Activated naive CD4-positive, alpha-beta T cell treated with anti-CD3 and anti-CD28 coated beads, Interleukin-2, amount 10 ng/mL, durations not matched to agents 7 days and 5 days (primary cell): Measurements from ENCODE around the gene IFIT1.
"Not testable (repeated sequence)": the region's sequence is repeated elsewhere in the genome, so short reads cannot be mapped to it uniquely, and the experiment has no call there.

ENCODE experiments used
- CTCF ChIA-PET: fragments of 350-600 bp; sonication (Branson Sonifier 250); formaldehyde crosslinking; loops from one replicate; lab custom pipeline; 2021; ENCODE audit warnings: antibody characterized with exemption; lab: Charles Lee
- DNase-seq: peaks from one replicate; pipeline ENCODE4 v3.0.0-alpha.2; 2020
- H3K27ac Mint-ChIP-seq: one replicate; pipeline ENCODE4 v1.8.0; 2021; ENCODE audit warnings: mild to moderate bottlenecking, moderate library complexity, mixed read lengths
- H3K27me3 Mint-ChIP-seq: one replicate; pipeline ENCODE4 v1.8.0; 2021; ENCODE audit warnings: mild to moderate bottlenecking, mixed read lengths
- H3K36me3 Mint-ChIP-seq: one replicate; pipeline ENCODE4 v1.8.0; 2021; ENCODE audit warnings: mixed read lengths
- H3K4me1 Mint-ChIP-seq: one replicate; pipeline ENCODE4 v1.8.0; 2021; ENCODE audit warnings: mixed read lengths
- H3K4me3 Mint-ChIP-seq: one replicate; pipeline ENCODE4 v1.8.0; 2021; ENCODE audit warnings: mild to moderate bottlenecking, moderate library complexity, mixed read lengths
- H3K9me3 Mint-ChIP-seq: one replicate; pipeline ENCODE4 v1.8.0; 2021; ENCODE audit warnings: mixed read lengths

The IFIT1 gene

DNA sequence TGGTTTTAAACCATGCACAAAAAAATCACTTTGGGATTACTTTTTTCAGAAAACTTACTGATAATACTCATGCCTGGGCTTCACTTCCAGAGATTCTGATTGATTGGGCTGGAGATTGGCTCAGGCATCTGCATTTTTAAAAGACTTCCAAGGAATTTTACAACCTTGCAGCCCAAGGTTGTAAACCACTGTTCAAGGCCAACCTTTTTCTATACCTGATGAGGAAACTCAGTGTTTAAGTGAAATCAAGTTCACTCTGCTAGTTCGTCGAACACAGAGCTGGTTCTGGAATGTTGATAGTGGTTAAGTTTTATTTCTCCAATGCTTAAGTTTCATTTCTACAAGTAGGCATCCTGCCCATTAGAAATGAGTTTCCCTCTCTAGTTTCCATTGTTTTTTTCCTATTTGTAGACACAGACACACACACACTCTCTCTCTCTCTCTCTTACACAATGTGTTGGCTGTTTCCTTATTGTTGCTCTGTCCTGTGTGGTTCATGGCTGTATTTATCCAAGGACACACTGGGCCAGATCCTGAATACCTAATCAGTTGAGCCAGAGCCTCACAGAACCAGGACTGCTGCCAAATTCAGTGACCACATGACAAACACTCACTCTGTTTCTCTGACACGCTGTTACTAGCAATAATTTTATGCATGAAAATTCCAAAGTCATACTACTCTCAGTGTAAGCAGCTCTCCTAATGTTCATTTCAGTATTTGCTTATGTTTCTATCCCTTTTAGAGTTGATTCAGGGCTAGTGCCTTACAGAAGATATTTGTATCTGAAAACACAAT is 18.3 kb upstream of the IFIT1 start:
- no peaks in the 10 kb centered on the region for H3K36me3 Mint-ChIP-seq
- H3K27me3 Mint-ChIP-seq = peaks cover 13% of the 10 kb centered on the region
- H3K27ac Mint-ChIP-seq = no peak overlapping the region
- H3K9me3 Mint-ChIP-seq = no peaks in the 10 kb centered on the region
- CTCF ChIA-PET = no interaction called here
- H3K4me1 Mint-ChIP-seq = no peaks in the 10 kb centered on the region
- no peak for DNase-seq
- no peak overlapping the region for H3K4me3 Mint-ChIP-seq

DNA sequence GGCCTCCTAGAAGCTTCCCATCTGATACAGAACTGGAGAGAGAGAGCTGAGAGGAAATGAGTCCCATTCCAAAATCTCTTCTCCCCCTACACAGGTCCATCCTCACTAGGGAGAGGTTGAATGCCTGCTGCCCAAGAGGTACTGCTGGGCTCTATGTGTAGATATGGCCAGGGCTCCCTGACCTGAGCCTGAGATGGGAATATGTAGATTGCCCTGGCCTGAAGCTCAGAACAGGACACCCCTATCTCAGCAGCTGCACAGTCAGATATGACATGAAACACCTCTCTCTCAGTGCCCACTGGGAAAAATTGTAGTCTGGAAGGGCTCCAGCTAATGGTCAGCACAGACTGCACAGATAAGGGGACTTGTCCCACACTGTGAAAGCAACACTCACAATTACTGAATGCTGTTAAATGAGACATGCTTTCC is 17.7 kb upstream of the IFIT1 start:
- no peaks in the 10 kb centered on the region for H3K9me3 Mint-ChIP-seq
- DNase-seq = no peak
- H3K36me3 Mint-ChIP-seq = no peaks in the 10 kb centered on the region
- peaks cover 13% of the 10 kb centered on the region for H3K27me3 Mint-ChIP-seq
- H3K4me1 Mint-ChIP-seq = no peaks in the 10 kb centered on the region
- no peak overlapping the region for H3K4me3 Mint-ChIP-seq
- CTCF ChIA-PET = no interaction called here
- no peak overlapping the region for H3K27ac Mint-ChIP-seq

DNA sequence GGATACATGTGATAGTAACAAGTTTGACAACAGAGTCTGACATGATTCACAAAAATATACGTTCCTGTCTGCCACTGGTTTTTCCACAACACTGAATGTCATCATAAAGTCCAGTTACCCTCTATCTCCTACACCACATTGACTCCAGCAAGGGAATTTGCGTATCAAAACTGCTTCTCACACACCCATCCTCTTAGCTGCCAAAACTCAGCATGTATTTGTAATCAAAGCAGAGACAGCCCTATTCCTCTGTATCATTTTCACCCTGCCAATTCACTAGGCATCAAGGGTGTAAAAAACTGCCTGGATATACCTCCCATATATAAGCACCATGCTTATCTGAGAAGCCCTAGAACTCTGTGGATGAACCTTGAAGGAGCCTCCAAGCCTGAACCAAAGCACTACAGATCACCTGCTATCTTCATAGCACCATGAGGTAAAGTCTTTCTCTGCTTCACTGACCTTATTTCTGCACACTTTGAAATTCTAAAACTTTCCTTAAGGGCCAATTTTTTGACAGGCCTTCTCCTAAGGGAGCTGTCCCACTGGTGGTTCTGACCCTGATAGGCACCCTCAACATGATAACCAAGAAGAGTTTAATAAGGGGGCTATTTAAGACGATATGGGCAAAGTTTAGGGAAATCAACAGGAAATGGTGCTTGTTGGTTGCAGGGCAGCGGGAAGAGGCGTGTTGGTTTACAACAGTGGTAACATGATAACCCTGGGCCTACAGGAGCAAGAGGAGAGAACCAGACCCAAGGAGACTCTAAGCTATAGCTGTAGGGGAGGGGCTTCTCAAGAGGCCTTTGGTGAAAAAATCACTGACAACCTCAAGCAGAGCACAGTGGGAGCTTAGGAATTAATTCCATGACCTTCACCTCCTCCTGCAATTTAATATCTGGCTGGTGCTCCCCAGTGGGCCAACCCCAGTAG is 14.5 kb upstream of the IFIT1 start, which contains the start of gene IFIT1B:
Gene IFIT1B (plus strand): TSS at position 352 of the 933 bp plus-strand sequence. CDS start 80 bp downstream, at position 432.
- H3K27me3 Mint-ChIP-seq = peaks cover 14% of the 10 kb centered on the region
- CTCF ChIA-PET = interaction anchor here (0.9 to 1.3 kb wide), 2 partner anchors 9 to 11 kb away, joined by 3 to 4 read pairs; no protein-coding TSS in a partner anchor
- H3K27ac Mint-ChIP-seq = no peak within 1 kb of the TSS
- H3K9me3 Mint-ChIP-seq = no peaks in the 10 kb centered on the region
- no peaks in the 10 kb centered on the region for H3K4me1 Mint-ChIP-seq
- H3K4me3 Mint-ChIP-seq = no peak within 1 kb of the TSS
- H3K36me3 Mint-ChIP-seq = no peaks in the 10 kb centered on the region
- DNase-seq = no peak

DNA sequence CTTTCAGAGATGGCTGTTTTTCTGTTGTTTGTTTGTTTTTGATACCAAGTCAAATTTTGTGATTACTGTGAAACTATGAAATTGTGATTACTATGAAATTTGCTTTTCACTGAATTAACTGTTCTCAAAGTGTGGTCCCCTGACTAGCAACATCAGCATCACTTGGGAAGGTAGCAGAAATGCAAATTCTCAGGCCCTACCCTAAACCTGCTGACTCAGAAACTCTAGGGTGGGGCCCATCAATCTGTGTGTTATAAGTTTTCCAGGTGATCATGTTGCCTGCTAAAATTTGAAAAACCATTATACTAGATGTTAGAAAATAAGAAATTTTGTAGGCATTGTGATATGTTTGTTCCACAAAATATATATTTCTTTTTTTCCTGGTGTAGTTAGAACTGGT is 13.3 kb upstream of the IFIT1 start:
- no peak overlapping the region for H3K27ac Mint-ChIP-seq
- CTCF ChIA-PET = interaction anchor here (0.9 kb wide), 1 partner anchor 10 kb away, joined by 4 read pairs; no protein-coding TSS in a partner anchor

DNA sequence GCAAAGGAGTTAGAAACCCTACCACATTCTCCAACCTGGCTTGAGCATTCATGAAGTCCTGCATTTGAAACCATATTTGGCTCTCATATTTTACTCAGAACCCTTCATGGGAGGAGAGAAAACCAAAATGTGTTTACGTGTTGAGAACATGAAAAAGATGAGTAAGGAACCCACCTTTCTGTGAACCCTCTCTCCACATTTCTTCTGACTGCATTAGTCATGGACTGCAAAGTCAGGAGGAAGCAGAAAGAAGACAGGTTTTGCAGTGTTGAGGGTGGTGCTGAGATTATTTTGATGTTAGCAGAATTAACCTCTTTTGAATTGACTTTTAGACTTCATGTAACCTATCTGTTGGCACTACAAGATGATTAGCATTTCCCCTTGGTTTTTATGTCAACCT is 9.7 kb upstream of the IFIT1 start:
- no peaks in the 10 kb centered on the region for H3K4me1 Mint-ChIP-seq
- no peaks in the 10 kb centered on the region for H3K36me3 Mint-ChIP-seq
- no peak overlapping the region for H3K27ac Mint-ChIP-seq
- no peak overlapping the region for H3K4me3 Mint-ChIP-seq
- H3K9me3 Mint-ChIP-seq = no peaks in the 10 kb centered on the region
- CTCF ChIA-PET = no interaction called here
- no peak for DNase-seq
- peaks cover 30% of the 10 kb centered on the region for H3K27me3 Mint-ChIP-seq

More for the DNA sequence above, 13.3 kb upstream of the IFIT1 start:
- Mint-ChIP-seq H3K4me1 (no peaks in the 10 kb centered on the region), H3K4me3 (no peak overlapping the region), H3K27me3 (peaks cover 25% of the 10 kb centered on the region), H3K36me3 (no peaks in the 10 kb centered on the region), H3K9me3 (no peaks in the 10 kb centered on the region)
- DNase-seq = no peak

DNA sequence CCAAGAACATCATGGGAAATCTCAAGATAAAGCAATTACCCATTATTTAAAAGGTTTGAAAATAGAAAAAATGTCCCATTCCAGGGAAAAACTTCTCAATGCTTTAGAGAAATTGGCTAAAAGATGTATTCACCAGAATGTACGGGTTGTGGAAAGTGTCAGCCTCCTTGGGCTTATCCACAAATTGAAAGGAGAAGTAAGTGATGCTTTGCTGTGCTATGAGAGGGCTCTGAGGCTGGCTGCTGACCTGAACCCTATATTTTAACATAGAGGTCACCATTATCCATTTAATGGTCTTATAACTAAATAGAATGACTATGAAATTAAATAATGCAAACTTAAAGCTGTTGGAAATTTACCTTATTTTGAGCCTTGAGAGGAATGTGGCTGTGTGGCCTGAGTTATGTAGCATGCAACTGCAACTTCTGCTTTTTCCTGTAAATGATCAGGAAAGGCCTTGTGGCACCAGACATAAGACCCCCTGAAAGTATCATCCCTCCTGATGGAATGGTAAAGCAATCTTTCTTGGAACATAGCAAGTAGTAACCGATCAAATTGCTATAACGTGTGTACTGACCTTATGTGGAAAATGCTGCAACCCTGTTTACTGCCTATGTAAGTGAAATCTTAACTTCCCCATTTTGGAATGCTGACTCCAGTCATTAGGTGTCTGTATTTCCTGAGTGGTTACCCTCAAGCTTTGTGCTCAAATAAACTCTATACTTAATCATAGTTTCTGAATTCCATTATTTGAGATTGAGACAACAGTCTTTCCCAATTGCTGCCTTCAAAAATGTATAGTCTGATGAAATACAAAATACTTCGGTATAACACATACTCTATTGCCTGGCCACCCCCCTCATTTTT is 7.7 kb upstream of the IFIT1 start:
- no peak overlapping the region for H3K27ac Mint-ChIP-seq

DNA sequence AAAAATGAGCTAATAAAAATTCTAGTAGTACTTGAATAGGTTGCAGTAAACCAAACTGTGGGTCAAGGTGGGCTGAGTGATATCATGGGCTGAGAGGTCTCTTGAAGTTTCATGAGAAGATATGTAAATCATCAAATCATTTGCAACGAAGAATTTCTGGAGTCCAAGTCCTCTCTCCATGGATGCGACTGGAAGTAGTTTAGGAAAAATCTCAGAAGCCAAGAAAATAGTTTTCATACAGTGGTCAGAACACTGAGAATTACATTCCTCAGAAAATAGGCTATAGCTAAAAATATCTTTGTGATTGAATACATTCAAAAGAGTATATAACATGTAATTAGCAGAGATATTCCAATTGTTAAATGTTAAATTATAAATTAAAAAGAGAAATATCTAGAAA is 3.6 kb upstream of the IFIT1 start:
- H3K4me3 Mint-ChIP-seq = no peak overlapping the region
- no peak for DNase-seq
- peaks cover 8% of the 10 kb centered on the region for H3K27me3 Mint-ChIP-seq
- no peak overlapping the region for H3K27ac Mint-ChIP-seq
- H3K4me1 Mint-ChIP-seq = peaks cover 27% of the 10 kb centered on the region
- no peaks in the 10 kb centered on the region for H3K36me3 Mint-ChIP-seq
- no peaks in the 10 kb centered on the region for H3K9me3 Mint-ChIP-seq
- CTCF ChIA-PET = interaction anchor here (0.8 to 2.0 kb wide), 10 partner anchors 12 to 174 kb away, joined by 3 to 6 read pairs (median 4); no protein-coding TSS in a partner anchor

More for the DNA sequence above, 7.7 kb upstream of the IFIT1 start:
- Mint-ChIP-seq H3K4me3 (no peak overlapping the region), H3K4me1 (no peaks in the 10 kb centered on the region), H3K27me3 (peaks cover 30% of the 10 kb centered on the region), H3K36me3 (no peaks in the 10 kb centered on the region), H3K9me3 (no peaks in the 10 kb centered on the region)
- no peak for DNase-seq
- CTCF ChIA-PET = no interaction called here

DNA sequence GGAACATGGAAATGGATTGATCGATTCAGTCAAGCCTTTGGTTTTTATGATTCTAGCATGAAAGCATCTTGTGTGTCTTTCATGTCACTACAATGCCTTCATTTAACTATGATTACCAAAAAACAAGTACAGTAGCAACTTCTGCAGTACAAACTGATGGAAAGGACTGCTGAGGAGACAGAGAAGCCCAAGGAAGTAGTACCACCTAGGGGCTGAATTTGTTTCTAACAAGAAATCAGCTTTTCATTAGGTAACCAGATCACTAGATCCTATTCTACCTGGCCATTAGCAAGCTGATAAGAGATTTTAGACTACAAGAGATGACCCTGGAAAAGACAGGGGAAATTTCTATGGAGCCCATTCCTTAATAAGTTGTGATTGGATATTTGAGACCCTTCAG is 3.2 kb upstream of the IFIT1 start:
- CTCF ChIA-PET = interaction anchor here (0.6 to 2.0 kb wide), 12 partner anchors 12 to 174 kb away, joined by 3 to 6 read pairs (median 4); no protein-coding TSS in a partner anchor
- Mint-ChIP-seq H3K9me3 (no peaks in the 10 kb centered on the region), H3K4me1 (peaks cover 31% of the 10 kb centered on the region), H3K27me3 (peaks cover 4% of the 10 kb centered on the region), H3K36me3 (no peaks in the 10 kb centered on the region), H3K4me3 (no peak overlapping the region), H3K27ac (no peak overlapping the region)
- no peak for DNase-seq

DNA sequence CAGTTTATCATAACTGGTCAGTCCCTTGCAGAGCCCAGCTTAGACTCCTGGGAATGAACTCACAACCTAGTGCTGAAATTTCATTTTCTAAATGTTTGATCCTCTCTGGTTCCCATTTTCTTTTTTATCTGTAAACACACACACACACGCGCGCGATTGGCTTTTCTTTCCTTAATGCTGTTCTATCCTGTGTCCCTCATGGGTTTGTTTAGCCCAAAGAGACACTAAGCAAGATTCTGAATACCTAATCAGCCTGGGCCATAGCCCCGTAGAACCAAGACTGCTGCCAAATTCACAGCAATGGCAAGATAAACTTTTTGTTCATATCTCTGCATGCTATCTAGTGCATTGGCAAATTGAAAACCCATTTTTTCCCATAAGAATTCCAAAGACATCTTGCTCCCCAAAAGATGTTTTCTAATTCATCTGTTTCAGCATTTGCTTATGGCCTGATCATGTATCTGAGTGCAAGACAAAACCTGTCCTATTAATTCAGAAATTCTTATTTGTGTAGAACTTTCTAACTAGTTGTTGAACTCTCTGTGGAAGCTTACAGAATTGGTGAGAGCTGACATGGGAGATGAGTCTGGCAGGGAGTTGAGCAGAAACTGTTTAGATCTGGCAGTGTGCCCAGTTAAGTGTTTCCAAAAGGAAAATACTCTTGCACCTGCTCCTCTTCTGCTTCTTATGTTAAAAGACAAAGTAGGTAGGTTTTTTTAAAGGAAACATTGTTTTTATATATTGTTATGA is 1.8 kb upstream of the IFIT1 start:
- no peak for DNase-seq
- H3K4me3 Mint-ChIP-seq = no peak overlapping the region
- peaks cover 4% of the 10 kb centered on the region for H3K27me3 Mint-ChIP-seq
- peaks cover 2% of the 10 kb centered on the region for H3K36me3 Mint-ChIP-seq
- H3K9me3 Mint-ChIP-seq = no peaks in the 10 kb centered on the region
- H3K27ac Mint-ChIP-seq = no peak overlapping the region
- H3K4me1 Mint-ChIP-seq = peaks cover 36% of the 10 kb centered on the region
- CTCF ChIA-PET = interaction anchor here (1.5 to 1.8 kb wide), 3 partner anchors 45 to 173 kb away, joined by 3 to 4 read pairs (median 3); no protein-coding TSS in a partner anchor

DNA sequence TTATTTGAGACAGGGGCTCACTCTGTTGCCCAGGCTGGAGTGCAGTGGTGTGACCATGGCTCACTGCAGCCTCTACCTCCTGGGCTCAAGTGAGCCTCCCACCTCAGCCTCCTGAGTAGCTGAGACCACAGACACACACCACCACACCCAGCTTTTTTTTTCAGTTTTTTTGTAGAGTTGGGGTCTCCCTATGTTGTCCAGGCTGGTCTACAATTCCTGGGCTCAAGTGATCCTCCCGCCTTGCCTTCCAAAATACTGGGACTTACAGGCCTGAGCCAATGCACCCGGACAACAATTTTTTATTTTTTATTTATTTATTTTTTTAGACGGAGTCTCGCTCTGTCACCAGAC is 1.2 kb upstream of the IFIT1 start:
- H3K4me3 Mint-ChIP-seq, H3K27me3 Mint-ChIP-seq, H3K36me3 Mint-ChIP-seq, H3K9me3 Mint-ChIP-seq, DNase-seq, H3K27ac Mint-ChIP-seq: not testable (repeated sequence)
- H3K4me1 Mint-ChIP-seq = peaks cover 36% of the 10 kb centered on the region
- CTCF ChIA-PET = interaction anchor here (1.5 to 1.8 kb wide), 3 partner anchors 46 to 174 kb away, joined by 3 to 4 read pairs (median 3); no protein-coding TSS in a partner anchor

DNA sequence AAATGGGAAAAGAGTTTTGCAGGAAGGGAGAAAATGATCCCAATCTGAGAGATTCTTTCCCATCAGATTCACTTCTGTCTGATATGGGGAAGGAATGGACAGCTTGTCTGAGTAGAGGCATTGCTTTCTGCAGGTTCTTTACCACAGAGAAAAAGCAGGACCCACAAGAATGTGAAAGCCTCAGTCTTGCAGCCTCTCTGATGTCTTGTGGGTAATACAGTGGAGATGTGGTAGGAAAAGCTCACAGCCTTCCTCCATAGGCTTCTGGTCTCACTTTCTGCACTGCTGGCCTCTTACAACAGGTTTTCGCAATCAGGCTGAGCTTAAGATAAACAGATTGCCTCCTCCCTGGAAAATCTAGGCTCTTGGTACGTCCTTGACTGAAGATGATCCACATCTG is 551 bp downstream of the IFIT1 start:
- Mint-ChIP-seq H3K36me3 (peaks cover 3% of the 10 kb centered on the region), H3K27ac (peak overlapping the region; percentile 94), H3K4me3 (peak overlapping the region; percentile 80), H3K4me1 (peaks cover 36% of the 10 kb centered on the region), H3K9me3 (no peaks in the 10 kb centered on the region), H3K27me3 (no peaks in the 10 kb centered on the region)
- CTCF ChIA-PET = interaction anchor here (0.6 to 1.2 kb wide), 8 partner anchors 21 to 1517 kb away, joined by 3 to 6 read pairs (median 4); partner anchors contain the start of gene IFIT5
- peak; percentile 28 for DNase-seq

DNA sequence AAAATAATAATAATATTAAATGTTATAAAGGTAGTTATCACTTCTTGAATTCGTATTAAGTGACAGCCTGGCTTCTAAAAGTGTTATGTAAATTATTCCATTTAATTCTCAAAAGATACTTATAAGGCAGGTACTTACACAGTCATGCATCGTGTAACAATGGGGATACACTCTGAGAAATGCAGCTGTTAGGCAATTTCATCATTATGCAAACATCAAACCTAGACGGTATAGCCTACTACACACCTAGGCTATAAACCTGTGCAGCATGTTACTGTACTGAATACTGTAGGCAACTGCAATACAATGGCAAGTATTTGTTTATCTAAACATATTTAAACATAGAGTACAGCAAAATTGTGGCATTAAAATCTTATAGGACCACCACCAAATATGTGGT is 1.5 kb downstream of the IFIT1 start:
- H3K27ac Mint-ChIP-seq = no peak overlapping the region
- CTCF ChIA-PET = no interaction called here
- peaks cover 36% of the 10 kb centered on the region for H3K4me1 Mint-ChIP-seq

DNA sequence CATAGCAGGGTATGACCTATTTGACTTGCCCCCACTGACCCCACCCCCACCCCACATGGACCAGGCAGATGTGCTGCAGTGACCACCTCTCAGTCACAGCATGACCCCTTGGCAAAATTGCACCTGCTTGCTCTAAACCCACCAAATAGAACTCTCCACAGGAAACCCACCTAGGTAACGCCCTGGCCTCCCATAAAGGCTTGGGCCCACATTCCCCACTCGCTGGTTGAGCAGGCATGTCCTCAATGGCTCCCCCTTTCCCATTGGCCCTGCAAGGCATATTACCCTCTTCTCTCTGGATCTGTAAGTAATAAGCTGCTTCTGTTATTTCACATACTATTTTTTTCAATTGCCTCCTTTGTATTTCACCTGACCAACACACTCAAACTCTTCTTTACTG is 2.7 kb downstream of the IFIT1 start:
- Mint-ChIP-seq H3K36me3 (peaks cover 5% of the 10 kb centered on the region), H3K9me3 (no peaks in the 10 kb centered on the region), H3K27ac (no peak overlapping the region), H3K4me3 (no peak overlapping the region), H3K4me1 (peaks cover 36% of the 10 kb centered on the region), H3K27me3 (no peaks in the 10 kb centered on the region)
- DNase-seq = no peak
- CTCF ChIA-PET = interaction anchor here (1.8 kb wide), 1 partner anchor 178 kb away, joined by 3 read pairs; no protein-coding TSS in a partner anchor

More for the DNA sequence above, 1.5 kb downstream of the IFIT1 start:
- Mint-ChIP-seq H3K4me3 (no peak overlapping the region), H3K27me3 (no peaks in the 10 kb centered on the region), H3K9me3 (no peaks in the 10 kb centered on the region), H3K36me3 (peaks cover 4% of the 10 kb centered on the region)
- DNase-seq = no peak
